ENCODE measurements around the gene RANBP10.

Gene RANBP10

GRCh38 chr16:67750466-67750865 lies 55.9 kb downstream of the RANBP10 start:
- H3K4me3 ChIP-seq (ENCODE audit: control insufficient read depth, low read depth, low read length) = no peak overlapping the region
- no peak for DNase-seq (ENCODE audit: low read depth)
- no peak for TF ChIP-seq CTCF (conservative IDR thresholded peaks at IDR 0.05; ENCODE audit: control insufficient read depth, insufficient read depth, low read depth, low read length)

- no peak for DNase-seq (ENCODE audit: low read depth)
- no peak for TF ChIP-seq CTCF (conservative IDR thresholded peaks at IDR 0.05; ENCODE audit: control insufficient read depth, insufficient read depth, low read depth, low read length)
- no peak overlapping the region for H3K4me3 ChIP-seq (ENCODE audit: control insufficient read depth, low read depth, low read length)
These were observed 56.8 kb downstream of the RANBP10 start for GRCh38 chr16:67749436-67750078.

- no peak for TF ChIP-seq CTCF (conservative IDR thresholded peaks at IDR 0.05; ENCODE audit: control insufficient read depth, insufficient read depth, low read depth, low read length)
- DNase-seq (ENCODE audit: low read depth) = no peak
- no peak overlapping the region for H3K4me3 ChIP-seq (ENCODE audit: control insufficient read depth, low read depth, low read length)
These were observed 57.5 kb downstream of the RANBP10 start for GRCh38 chr16:67748834-67749233.

GRCh38 chr16:67746846-67747245 lies 59.5 kb downstream of the RANBP10 start:
- DNase-seq (ENCODE audit: low read depth) = no peak
- no peak overlapping the region for H3K4me3 ChIP-seq (ENCODE audit: control insufficient read depth, low read depth, low read length)
- TF ChIP-seq CTCF (conservative IDR thresholded peaks at IDR 0.05; ENCODE audit: control insufficient read depth, insufficient read depth, low read depth, low read length) = no peak

- no peak for TF ChIP-seq CTCF (conservative IDR thresholded peaks at IDR 0.05; ENCODE audit: control insufficient read depth, insufficient read depth, low read depth, low read length)
- H3K4me3 ChIP-seq (ENCODE audit: control insufficient read depth, low read depth, low read length) = no peak overlapping the region
- DNase-seq (ENCODE audit: low read depth) = no peak
These were observed 65.2 kb downstream of the RANBP10 start for GRCh38 chr16:67741118-67741517.

- no peak for DNase-seq (ENCODE audit: low read depth)
- TF ChIP-seq CTCF (conservative IDR thresholded peaks at IDR 0.05; ENCODE audit: control insufficient read depth, insufficient read depth, low read depth, low read length) = no peak
- no peak overlapping the region for H3K4me3 ChIP-seq (ENCODE audit: control insufficient read depth, low read depth, low read length)
These were observed 66.0 kb downstream of the RANBP10 start for GRCh38 chr16:67740391-67740790.

- no peak overlapping the region for H3K4me3 ChIP-seq (ENCODE audit: control insufficient read depth, low read depth, low read length)
- DNase-seq (ENCODE audit: low read depth) = no peak
- no peak for TF ChIP-seq CTCF (conservative IDR thresholded peaks at IDR 0.05; ENCODE audit: control insufficient read depth, insufficient read depth, low read depth, low read length)
These were observed 69.5 kb downstream of the RANBP10 start for GRCh38 chr16:67736858-67737257.

Data from fibroblast of mammary gland (primary cell).